SK-N-SH (cell line): ENCODE data around the gene AIMP2.
"Not testable (repeated sequence)": the region's sequence is repeated elsewhere in the genome, so short reads cannot be mapped to it uniquely, and the experiment has no call there.

Experiments used
- POLR2AphosphoS5 ChIP-seq: IDR thresholded peaks from 2 replicates; pipeline ENCODE4 v1.6.1; 2012; ENCODE audit warnings: low read depth, low read length
- RFX5 ChIP-seq: IDR thresholded peaks from 2 replicates; pipeline ENCODE4 v1.6.1; 2012; ENCODE audit warnings: mild to moderate bottlenecking, improper control_type of control experiment, low read length
- TF ChIP-seq, protein P1 (sequence below): IDR thresholded peaks from 2 replicates; pipeline ENCODE4 v1.6.1; 2012; ENCODE audit warnings: mild to moderate bottlenecking, low read depth, low read length, moderate library complexity
- TF ChIP-seq, protein P2 (sequence below): fragments of 200-600 bp; sonication (generic); IDR thresholded peaks from 2 replicates; pipeline ENCODE4 v1.6.1; 2017; ENCODE audit warnings: antibody characterized with exemption, mild to moderate bottlenecking, moderate library complexity

DNA sequence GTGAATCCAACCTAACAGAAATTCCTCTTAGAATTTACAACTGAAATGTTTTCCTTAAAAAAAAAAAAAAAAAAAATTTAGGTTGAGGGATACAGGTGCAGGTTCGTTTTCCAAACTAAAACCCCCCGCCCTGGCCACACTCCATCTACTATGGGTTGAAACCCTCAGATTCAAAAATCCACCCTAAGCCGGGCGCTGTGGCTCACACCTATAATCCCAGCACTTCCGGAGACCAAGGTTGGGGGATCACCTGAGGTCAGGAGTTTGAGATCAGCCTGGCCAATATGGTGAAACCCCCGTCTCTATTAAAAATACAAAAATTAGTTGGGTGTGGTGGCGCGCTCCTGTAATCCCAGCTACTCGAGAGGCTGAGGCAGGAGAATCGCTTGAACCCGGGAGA, 50.9 kb downstream of the AIMP2 start:
- TF ChIP-seq, protein P1, sequence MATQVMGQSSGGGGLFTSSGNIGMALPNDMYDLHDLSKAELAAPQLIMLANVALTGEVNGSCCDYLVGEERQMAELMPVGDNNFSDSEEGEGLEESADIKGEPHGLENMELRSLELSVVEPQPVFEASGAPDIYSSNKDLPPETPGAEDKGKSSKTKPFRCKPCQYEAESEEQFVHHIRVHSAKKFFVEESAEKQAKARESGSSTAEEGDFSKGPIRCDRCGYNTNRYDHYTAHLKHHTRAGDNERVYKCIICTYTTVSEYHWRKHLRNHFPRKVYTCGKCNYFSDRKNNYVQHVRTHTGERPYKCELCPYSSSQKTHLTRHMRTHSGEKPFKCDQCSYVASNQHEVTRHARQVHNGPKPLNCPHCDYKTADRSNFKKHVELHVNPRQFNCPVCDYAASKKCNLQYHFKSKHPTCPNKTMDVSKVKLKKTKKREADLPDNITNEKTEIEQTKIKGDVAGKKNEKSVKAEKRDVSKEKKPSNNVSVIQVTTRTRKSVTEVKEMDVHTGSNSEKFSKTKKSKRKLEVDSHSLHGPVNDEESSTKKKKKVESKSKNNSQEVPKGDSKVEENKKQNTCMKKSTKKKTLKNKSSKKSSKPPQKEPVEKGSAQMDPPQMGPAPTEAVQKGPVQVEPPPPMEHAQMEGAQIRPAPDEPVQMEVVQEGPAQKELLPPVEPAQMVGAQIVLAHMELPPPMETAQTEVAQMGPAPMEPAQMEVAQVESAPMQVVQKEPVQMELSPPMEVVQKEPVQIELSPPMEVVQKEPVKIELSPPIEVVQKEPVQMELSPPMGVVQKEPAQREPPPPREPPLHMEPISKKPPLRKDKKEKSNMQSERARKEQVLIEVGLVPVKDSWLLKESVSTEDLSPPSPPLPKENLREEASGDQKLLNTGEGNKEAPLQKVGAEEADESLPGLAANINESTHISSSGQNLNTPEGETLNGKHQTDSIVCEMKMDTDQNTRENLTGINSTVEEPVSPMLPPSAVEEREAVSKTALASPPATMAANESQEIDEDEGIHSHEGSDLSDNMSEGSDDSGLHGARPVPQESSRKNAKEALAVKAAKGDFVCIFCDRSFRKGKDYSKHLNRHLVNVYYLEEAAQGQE = not testable (repeated sequence)
- TF ChIP-seq, protein P2, sequence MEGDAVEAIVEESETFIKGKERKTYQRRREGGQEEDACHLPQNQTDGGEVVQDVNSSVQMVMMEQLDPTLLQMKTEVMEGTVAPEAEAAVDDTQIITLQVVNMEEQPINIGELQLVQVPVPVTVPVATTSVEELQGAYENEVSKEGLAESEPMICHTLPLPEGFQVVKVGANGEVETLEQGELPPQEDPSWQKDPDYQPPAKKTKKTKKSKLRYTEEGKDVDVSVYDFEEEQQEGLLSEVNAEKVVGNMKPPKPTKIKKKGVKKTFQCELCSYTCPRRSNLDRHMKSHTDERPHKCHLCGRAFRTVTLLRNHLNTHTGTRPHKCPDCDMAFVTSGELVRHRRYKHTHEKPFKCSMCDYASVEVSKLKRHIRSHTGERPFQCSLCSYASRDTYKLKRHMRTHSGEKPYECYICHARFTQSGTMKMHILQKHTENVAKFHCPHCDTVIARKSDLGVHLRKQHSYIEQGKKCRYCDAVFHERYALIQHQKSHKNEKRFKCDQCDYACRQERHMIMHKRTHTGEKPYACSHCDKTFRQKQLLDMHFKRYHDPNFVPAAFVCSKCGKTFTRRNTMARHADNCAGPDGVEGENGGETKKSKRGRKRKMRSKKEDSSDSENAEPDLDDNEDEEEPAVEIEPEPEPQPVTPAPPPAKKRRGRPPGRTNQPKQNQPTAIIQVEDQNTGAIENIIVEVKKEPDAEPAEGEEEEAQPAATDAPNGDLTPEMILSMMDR = not testable (repeated sequence)
- not testable (repeated sequence) for TF ChIP-seq POLR2AphosphoS5, RFX5
